Neural cell (in vitro differentiated cells): ENCODE results near the gene TOP2B. TPM values are rescaled to one million over a fixed set of nuclear protein-coding genes. Genes with fewer than 3 reads are reported as not detected.

Experiments
- H2AFZ ChIP-seq: fragments of 200-600, 300-800 bp; sonication (generic), shearing (Covaris generic); 2 replicates; pipeline ENCODE4 v1.6.0; 2014; ENCODE audit warnings: low read depth, mild to moderate bottlenecking, antibody characterized with exemption, low read length, moderate library complexity
- H3F3A ChIP-seq: fragments of 200-600 bp; shearing (Covaris generic); 2 replicates; pipeline ENCODE4 v1.6.1; 2016; ENCODE audit warnings: mild to moderate bottlenecking, moderate library complexity, mixed read lengths, antibody characterized with exemption, low read length; ENCODE audit not compliant: insufficient read depth, poor library complexity, severe bottlenecking
- H3K27ac ChIP-seq: fragments of 200-600, 300-800 bp; sonication (generic), shearing (Covaris generic); 2 replicates; pipeline ENCODE4 v1.5.1; 2014; ENCODE audit warnings: mild to moderate bottlenecking, low read length, moderate library complexity
- H3K27me3 ChIP-seq: fragments of 300-800, 200-600 bp; sonication (generic), shearing (Covaris generic); 2 replicates; pipeline ENCODE4 v1.6.0; 2014; ENCODE audit warnings: mild to moderate bottlenecking, low read depth, low read length, moderate library complexity; ENCODE audit not compliant: insufficient read depth
- H3K36me3 ChIP-seq: fragments of 300-800, 200-600 bp; sonication (generic), shearing (Covaris generic); 2 replicates; pipeline ENCODE4 v1.5.1; 2014; ENCODE audit warnings: mild to moderate bottlenecking, antibody characterized with exemption, low read length, moderate library complexity; ENCODE audit not compliant: insufficient read depth
- H3K4me2 ChIP-seq: fragments of 300-800, 200-600 bp; sonication (generic), shearing (Covaris generic); 2 replicates; pipeline ENCODE4 v1.6.0; 2014; ENCODE audit warnings: mild to moderate bottlenecking, low read length
- H3K4me3 ChIP-seq: fragments of 300-800, 200-600 bp; sonication (generic), shearing (Covaris generic); 2 replicates; pipeline ENCODE4 v1.5.1; 2014; ENCODE audit warnings: mild to moderate bottlenecking, low read length, moderate library complexity
- H3K79me2 ChIP-seq: fragments of 200-600 bp; shearing (Covaris generic); replicated peaks from 2 replicates; pipeline ENCODE4 v1.6.0; 2014; ENCODE audit warnings: mild to moderate bottlenecking, low read length, moderate library complexity; ENCODE audit not compliant: insufficient read depth
- H3K9ac ChIP-seq: fragments of 300-800, 200-600 bp; sonication (generic), shearing (Covaris generic); 2 replicates; pipeline ENCODE4 v1.6.1; 2016; ENCODE audit warnings: mild to moderate bottlenecking, low read length, mixed read lengths
- H3K9me2 ChIP-seq: fragments of 200-600 bp; shearing (Covaris generic); 2 replicates; pipeline ENCODE4 v1.6.1; 2016; ENCODE audit warnings: mild to moderate bottlenecking, low read length, mixed read lengths; ENCODE audit not compliant: insufficient read depth
- H3K9me3 ChIP-seq: fragments of 200-600, 300-800 bp; sonication (generic), shearing (Covaris generic); 2 replicates; pipeline ENCODE4 v1.6.1; 2016; ENCODE audit warnings: mild to moderate bottlenecking, mixed run types, low read length, moderate library complexity, mixed read lengths
- H4K20me1 ChIP-seq: fragments of 200-600 bp; shearing (Covaris generic); 2 replicates; pipeline ENCODE4 v1.6.1; 2016; ENCODE audit warnings: mild to moderate bottlenecking, mixed run types; ENCODE audit not compliant: insufficient read depth
- CTCF ChIP-seq: fragments of 450-650 bp; IDR thresholded peaks from 2 replicates; pipeline ENCODE4 v1.5.1; 2014; ENCODE audit warnings: antibody characterized with exemption, mild to moderate bottlenecking, moderate library complexity; ENCODE audit not compliant: poor library complexity, severe bottlenecking
- EP300 ChIP-seq: fragments of 450-650 bp; conservative IDR thresholded peaks from 2 replicates; pipeline ENCODE4 v1.6.1; 2014; ENCODE audit warnings: antibody characterized with exemption, mild to moderate bottlenecking, moderate library complexity; ENCODE audit not compliant: poor library complexity, severe bottlenecking
- EZH2 ChIP-seq: fragments of 200-600, 300-800 bp; shearing (Covaris generic), sonication (generic); IDR thresholded peaks from 2 replicates; pipeline ENCODE4 v1.6.1; 2014; ENCODE audit warnings: antibody characterized with exemption, low read length, borderline replicate concordance, mild to moderate bottlenecking; ENCODE audit not compliant: insufficient read depth, poor library complexity, severe bottlenecking
- MXI1 ChIP-seq: fragments of 450-650 bp; conservative IDR thresholded peaks from 2 replicates; pipeline ENCODE4 v1.6.1; 2014; ENCODE audit warnings: antibody characterized with exemption, mild to moderate bottlenecking; ENCODE audit not compliant: poor library complexity, severe bottlenecking
- POLR2AphosphoS5 ChIP-seq: IDR thresholded peaks from 2 replicates; pipeline ENCODE4 v1.6.1; 2012
- RAD21 ChIP-seq: fragments of 450-650 bp; conservative IDR thresholded peaks from 2 replicates; pipeline ENCODE4 v1.6.1; 2014; ENCODE audit warnings: antibody characterized with exemption, mild to moderate bottlenecking, moderate library complexity
- SMC3 ChIP-seq: fragments of 450-650 bp; conservative IDR thresholded peaks from 2 replicates; pipeline ENCODE4 v1.6.1; 2014; ENCODE audit warnings: antibody characterized with exemption, mild to moderate bottlenecking, moderate library complexity; ENCODE audit not compliant: poor library complexity
- TAF1 ChIP-seq: IDR thresholded peaks from 2 replicates; pipeline ENCODE4 v1.6.1; 2012; ENCODE audit warnings: low read depth
- polyA plus RNA-seq: library from polyadenylated mRNA; depleted of rRNA; stranded (reverse); fragments of >200 nt; gene quantifications from 2 replicates; pipeline ENCODE4 v1.2.3, GENCODE V29; 2014
- TF ChIP-seq, protein P1 (sequence below): IDR thresholded peaks from 2 replicates; pipeline ENCODE4 v1.6.1; 2012; ENCODE audit warnings: borderline replicate concordance

TOP2B gene
- polyA plus RNA-seq, 1 donor from 2014 or later: 440 TPM

GRCh38 chr3:25572919-25573385 is 91.8 kb downstream of the TOP2B start:
- no peak for TF ChIP-seq POLR2AphosphoS5
- no peak for TF ChIP-seq EZH2
- TF ChIP-seq MXI1: no peak
- no peak for TF ChIP-seq SMC3
- TF ChIP-seq EP300: no peak
- TF ChIP-seq RAD21: no peak
- TF ChIP-seq, protein P1, sequence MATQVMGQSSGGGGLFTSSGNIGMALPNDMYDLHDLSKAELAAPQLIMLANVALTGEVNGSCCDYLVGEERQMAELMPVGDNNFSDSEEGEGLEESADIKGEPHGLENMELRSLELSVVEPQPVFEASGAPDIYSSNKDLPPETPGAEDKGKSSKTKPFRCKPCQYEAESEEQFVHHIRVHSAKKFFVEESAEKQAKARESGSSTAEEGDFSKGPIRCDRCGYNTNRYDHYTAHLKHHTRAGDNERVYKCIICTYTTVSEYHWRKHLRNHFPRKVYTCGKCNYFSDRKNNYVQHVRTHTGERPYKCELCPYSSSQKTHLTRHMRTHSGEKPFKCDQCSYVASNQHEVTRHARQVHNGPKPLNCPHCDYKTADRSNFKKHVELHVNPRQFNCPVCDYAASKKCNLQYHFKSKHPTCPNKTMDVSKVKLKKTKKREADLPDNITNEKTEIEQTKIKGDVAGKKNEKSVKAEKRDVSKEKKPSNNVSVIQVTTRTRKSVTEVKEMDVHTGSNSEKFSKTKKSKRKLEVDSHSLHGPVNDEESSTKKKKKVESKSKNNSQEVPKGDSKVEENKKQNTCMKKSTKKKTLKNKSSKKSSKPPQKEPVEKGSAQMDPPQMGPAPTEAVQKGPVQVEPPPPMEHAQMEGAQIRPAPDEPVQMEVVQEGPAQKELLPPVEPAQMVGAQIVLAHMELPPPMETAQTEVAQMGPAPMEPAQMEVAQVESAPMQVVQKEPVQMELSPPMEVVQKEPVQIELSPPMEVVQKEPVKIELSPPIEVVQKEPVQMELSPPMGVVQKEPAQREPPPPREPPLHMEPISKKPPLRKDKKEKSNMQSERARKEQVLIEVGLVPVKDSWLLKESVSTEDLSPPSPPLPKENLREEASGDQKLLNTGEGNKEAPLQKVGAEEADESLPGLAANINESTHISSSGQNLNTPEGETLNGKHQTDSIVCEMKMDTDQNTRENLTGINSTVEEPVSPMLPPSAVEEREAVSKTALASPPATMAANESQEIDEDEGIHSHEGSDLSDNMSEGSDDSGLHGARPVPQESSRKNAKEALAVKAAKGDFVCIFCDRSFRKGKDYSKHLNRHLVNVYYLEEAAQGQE: no peak
- TF ChIP-seq TAF1: no peak
- TF ChIP-seq CTCF: no peak
- Histone ChIP-seq H3K27me3 (no peaks in the 10 kb centered on the region), H3K4me2 (no peak overlapping the region), H3K9me2 (no peaks in the 10 kb centered on the region), H2AFZ (no peak overlapping the region), H3K9me3 (no peaks in the 10 kb centered on the region), H3K9ac (no peak overlapping the region), H3F3A (no peaks in the 10 kb centered on the region), H3K27ac (no peak overlapping the region), H3K4me3 (no peak overlapping the region), H4K20me1 (no peaks in the 10 kb centered on the region), H3K79me2 (no peaks in the 10 kb centered on the region), H3K36me3 (no peaks in the 10 kb centered on the region)

DNA sequence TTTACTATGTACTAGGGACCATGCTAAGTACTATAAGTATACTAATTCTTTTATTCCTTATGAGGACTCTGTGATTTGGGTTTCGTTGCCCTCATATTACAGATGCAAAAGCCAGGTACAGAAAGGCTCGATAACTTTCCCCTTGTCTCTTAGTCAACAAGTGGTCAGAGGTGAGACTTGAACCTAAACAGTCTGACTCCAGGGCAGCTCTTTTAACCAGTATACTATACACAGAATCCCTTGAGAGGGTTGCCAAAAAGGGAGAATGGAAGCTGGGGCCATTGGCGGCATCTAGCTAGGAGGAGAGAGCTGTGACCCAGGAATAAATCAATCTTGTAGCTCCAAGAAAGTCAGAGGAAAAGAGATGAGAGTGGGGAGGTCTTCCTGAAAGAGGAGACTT is 92.4 kb downstream of the TOP2B start:
- Histone ChIP-seq H3K9me3 (no peaks in the 10 kb centered on the region), H3K4me2 (no peak overlapping the region), H2AFZ (no peak overlapping the region)

More for the DNA sequence above, 92.4 kb downstream of the TOP2B start:
- Histone ChIP-seq H3K79me2 (no peaks in the 10 kb centered on the region), H3K9me2 (no peaks in the 10 kb centered on the region), H4K20me1 (no peaks in the 10 kb centered on the region), H3K27ac (no peak overlapping the region), H3K9ac (no peak overlapping the region), H3K36me3 (no peaks in the 10 kb centered on the region), H3F3A (no peaks in the 10 kb centered on the region), H3K27me3 (no peaks in the 10 kb centered on the region), H3K4me3 (no peak overlapping the region)
- TF ChIP-seq SMC3 (no peak), EZH2 (no peak), POLR2AphosphoS5 (no peak), CTCF (no peak), RAD21 (no peak), MXI1 (no peak), TAF1 (no peak), EP300 (no peak)
- TF ChIP-seq, protein P1: no peak
